Neuronal stem cell (in vitro differentiated cells): ENCODE measurements around the gene SERGEF.

ENCODE experiments used
- DNase-seq: peaks from one replicate; pipeline ENCODE4 v3.0.0-alpha.2; 2013; ENCODE audit warnings: low spot score
- H2AFZ ChIP-seq: one replicate; pipeline ENCODE4 v1.6.1; 2013; ENCODE audit warnings: mild to moderate bottlenecking, low read length, inconsistent platforms
- H2AK5ac ChIP-seq: 2 replicates; pipeline ENCODE4 v1.6.1; 2013; ENCODE audit warnings: low read depth, mild to moderate bottlenecking, inconsistent platforms, low read length, moderate library complexity, mixed read lengths
- H2BK120ac ChIP-seq: 2 replicates; pipeline ENCODE4 v1.6.1; 2013; ENCODE audit warnings: low read depth, mild to moderate bottlenecking, inconsistent platforms, low read length, moderate library complexity, mixed read lengths
- H2BK12ac ChIP-seq: one replicate; pipeline ENCODE4 v1.6.1; 2013; ENCODE audit warnings: low read length, inconsistent platforms
- H2BK15ac ChIP-seq: 2 replicates; pipeline ENCODE4 v1.6.1; 2013; ENCODE audit warnings: mild to moderate bottlenecking, low read length, inconsistent platforms, mixed read lengths
- H2BK5ac ChIP-seq: one replicate; pipeline ENCODE4 v1.6.1; 2013; ENCODE audit warnings: inconsistent platforms, mild to moderate bottlenecking, low read length, moderate library complexity
- H3K14ac ChIP-seq: one replicate; pipeline ENCODE4 v1.6.1; 2013; ENCODE audit warnings: low read length, inconsistent platforms
- H3K18ac ChIP-seq: 2 replicates; pipeline ENCODE4 v1.6.1; 2013; ENCODE audit warnings: low read length, inconsistent platforms
- H3K23ac ChIP-seq: 2 replicates; pipeline ENCODE4 v1.6.1; 2013; ENCODE audit warnings: low read depth, mild to moderate bottlenecking, mixed read lengths, low read length, inconsistent platforms; ENCODE audit not compliant: poor library complexity
- H3K27ac ChIP-seq: replicated peaks from 3 replicates; pipeline ENCODE4 v1.5.1; 2013; ENCODE audit warnings: low read length, inconsistent platforms
- H3K27me3 ChIP-seq, 3 experiments: 2 replicates each; pipeline ENCODE4 v1.6.1; 2013; ENCODE audit warnings: low read length in 3 of 3, mild to moderate bottlenecking in 2 of 3, inconsistent platforms in 1 of 3, low read depth in 1 of 3, mixed read lengths in 1 of 3, moderate library complexity in 1 of 3; ENCODE audit not compliant: control insufficient read depth in 3 of 3, insufficient read depth in 3 of 3
- H3K36me3 ChIP-seq, 2 donors: replicated peaks in 1 of 2; 2 replicates each; pipeline ENCODE4 v1.6.1; 2013; ENCODE audit warnings: low read length in 2 of 2; ENCODE audit not compliant: control insufficient read depth in 2 of 2, insufficient read depth in 2 of 2
- H3K4ac ChIP-seq: 2 replicates; pipeline ENCODE4 v1.6.1; 2013; ENCODE audit warnings: inconsistent platforms, mild to moderate bottlenecking, low read length, moderate library complexity
- H3K4me1 ChIP-seq, 2 donors: 1 replicate in 1 of 2; 2 replicates in 1 of 2; pipeline ENCODE4 v1.6.1; 2013; ENCODE audit warnings: low read length in 2 of 2, low read depth in 1 of 2; ENCODE audit not compliant: control insufficient read depth in 2 of 2, insufficient read depth in 1 of 2
- H3K4me2 ChIP-seq: one replicate; pipeline ENCODE4 v1.6.1; 2013; ENCODE audit warnings: mild to moderate bottlenecking, low read length, inconsistent platforms; ENCODE audit not compliant: insufficient read depth, poor library complexity, severe bottlenecking
- H3K4me3 ChIP-seq, 2 donors: 2 replicates each; pipeline ENCODE4 v1.5.1; 2013; ENCODE audit warnings: low read length in 2 of 2, mild to moderate bottlenecking in 2 of 2, inconsistent platforms in 1 of 2, moderate library complexity in 1 of 2
- H3K79me1 ChIP-seq: one replicate; pipeline ENCODE4 v1.6.1; 2013; ENCODE audit warnings: low read depth, mild to moderate bottlenecking, inconsistent platforms, low read length, moderate library complexity
- H3K9ac ChIP-seq: one replicate; pipeline ENCODE4 v1.6.1; 2013; ENCODE audit warnings: mild to moderate bottlenecking, low read depth, low read length, inconsistent platforms; ENCODE audit not compliant: poor library complexity
- H3K9me3 ChIP-seq, 2 donors: replicated peaks in 1 of 2; 2 replicates each; pipeline versions ENCODE3 to v1.6.1; 2013; ENCODE audit warnings: low read length in 2 of 2, mild to moderate bottlenecking in 2 of 2, inconsistent platforms in 1 of 2, low read depth in 1 of 2, mixed read lengths in 1 of 2, moderate library complexity in 1 of 2; ENCODE audit not compliant: control insufficient read depth in 2 of 2, insufficient read depth in 1 of 2
- H4K8ac ChIP-seq: one replicate; pipeline ENCODE4 v1.6.1; 2013; ENCODE audit warnings: low read depth, mild to moderate bottlenecking, inconsistent platforms, low read length, moderate library complexity
- H4K91ac ChIP-seq: one replicate; pipeline ENCODE4 v1.6.1; 2013; ENCODE audit warnings: low read length, low read depth, mild to moderate bottlenecking, inconsistent platforms; ENCODE audit not compliant: poor library complexity
- WGBS, 2 donors: extraction: QIAGEN DNeasy Blood & Tissue Kit; methylation state at CpG; one replicate each; pipeline ENCODE4 v1.1.7; 2013; ENCODE audit warnings: missing lambda C conversion rate in 2 of 2, mixed read lengths in 1 of 2; ENCODE audit not compliant: insufficient read length in 2 of 2, insufficient replicate concordance in 1 of 2; ENCODE audit errors: extremely low coverage in 2 of 2; 5-methylcytosine and 5-hydroxymethylcytosine counted together

The SERGEF gene

GRCh38 chr11:17774232-17775034 is 238.4 kb downstream of the SERGEF start:
- Histone ChIP-seq H3K27ac (peak overlapping the region; percentile 38), H3K4ac (no peak overlapping the region), H3K4me3 (no peak overlapping the region), H4K91ac (no peak overlapping the region), H3K23ac (no peak overlapping the region), H3K36me3 (peaks cover 2 to 22% of the 10 kb centered on the region in 2 donors), H3K27me3 (no peaks in the 10 kb centered on the region), H2BK12ac (no peak overlapping the region), H2AFZ (no peak overlapping the region), H2BK5ac (peak overlapping the region; percentile 0), H2BK120ac (peak overlapping the region; percentile 73), H3K4me1 (peaks cover 9 to 20% of the 10 kb centered on the region in 2 donors), H3K9me3 (no peaks in the 10 kb centered on the region), H3K4me2 (no peak overlapping the region), H3K79me1 (no peaks in the 10 kb centered on the region), H4K8ac (peak overlapping the region; percentile 68), H3K9ac (peak overlapping the region; percentile 78), H2AK5ac (peak overlapping the region; percentile 73), H3K14ac (no peak overlapping the region), H3K18ac (peak overlapping the region; percentile 5), H2BK15ac (peak overlapping the region; percentile 51)
- WGBS, 2 donors, result no CpG with 5 or more reads among the region's 12 CpGs
- DNase-seq, result peak; percentile 35

DNA sequence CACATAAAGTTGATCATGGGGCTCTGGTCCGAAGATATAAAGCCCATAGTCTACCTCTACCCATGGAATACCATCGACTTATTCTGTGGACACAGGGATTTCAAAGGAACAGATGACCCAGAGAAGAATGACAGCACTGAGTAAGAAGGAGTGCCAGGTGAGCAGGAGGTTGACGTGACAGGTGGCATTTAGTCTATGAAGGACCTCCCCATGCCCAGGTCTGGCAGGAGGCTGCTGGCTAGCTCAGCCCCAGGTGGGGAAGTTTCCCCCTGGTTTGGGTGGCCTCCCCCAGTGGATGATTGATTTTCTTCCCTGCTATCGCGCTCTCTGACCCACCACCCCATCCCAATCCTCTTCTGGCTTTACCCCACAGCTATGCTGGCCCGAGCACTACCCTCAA is 239.2 kb downstream of the SERGEF start:
- H3K9me3 ChIP-seq, result no peaks in the 10 kb centered on the region
- peak overlapping the region; percentile 73 for H2AK5ac ChIP-seq
- H3K27me3 ChIP-seq, result no peaks in the 10 kb centered on the region
- no peak overlapping the region for H3K9ac ChIP-seq
- no peak overlapping the region for H3K27ac ChIP-seq
- DNase-seq, result no peak
- H3K4me1 ChIP-seq, result peaks cover 9 to 20% of the 10 kb centered on the region in 2 donors
- H3K79me1 ChIP-seq, result no peaks in the 10 kb centered on the region
- no peak overlapping the region for H3K14ac ChIP-seq
- peak overlapping the region; percentile 5 for H3K18ac ChIP-seq
- H3K4me2 ChIP-seq, result no peak overlapping the region
- H3K4ac ChIP-seq, result no peak overlapping the region
- peak overlapping the region; percentile 51 for H2BK15ac ChIP-seq
- no peak overlapping the region for H3K4me3 ChIP-seq
- H3K23ac ChIP-seq, result no peak overlapping the region
- H4K8ac ChIP-seq, result no peak overlapping the region
- WGBS, 2 donors, result no CpG with 5 or more reads among the region's 6 CpGs
- H2AFZ ChIP-seq, result no peak overlapping the region
- peak overlapping the region; percentile 0 for H2BK5ac ChIP-seq
- peak overlapping the region; percentile 66 for H4K91ac ChIP-seq
- peaks cover 2 to 22% of the 10 kb centered on the region in 2 donors for H3K36me3 ChIP-seq
- H2BK120ac ChIP-seq, result peak overlapping the region; percentile 73
- H2BK12ac ChIP-seq, result no peak overlapping the region

- Histone ChIP-seq H3K14ac (no peak overlapping the region), H2BK15ac (peak overlapping the region; percentile 69), H3K4me2 (no peak overlapping the region), H3K27ac (no peak overlapping the region), H2BK5ac (peak overlapping the region; percentile 62), H3K9ac (peak overlapping the region; percentile 30), H3K4ac (no peak overlapping the region), H2AFZ (no peak overlapping the region), H3K4me1 (peaks cover 9 to 22% of the 10 kb centered on the region in 2 donors), H2BK120ac (no peak overlapping the region), H3K18ac (peak overlapping the region; percentile 65), H3K27me3 (no peaks in the 10 kb centered on the region), H4K8ac (no peak overlapping the region), H3K36me3 (peaks cover 2 to 22% of the 10 kb centered on the region in 2 donors), H3K23ac (no peak overlapping the region), H4K91ac (no peak overlapping the region), H3K9me3 (no peaks in the 10 kb centered on the region), H2BK12ac (no peak overlapping the region), H3K4me3 (no peak overlapping the region), H3K79me1 (no peaks in the 10 kb centered on the region), H2AK5ac (peak overlapping the region; percentile 60)
- WGBS, 2 donors, result no CpG with 5 or more reads among the region's 31 CpGs
- no peak for DNase-seq
Observed at GRCh38 chr11:17772704-17773600, 239.9 kb downstream of the SERGEF start.
